ENCODE results near the gene DGCR6L.
"Not testable (repeated sequence)": the region's sequence is repeated elsewhere in the genome, so short reads cannot be mapped to it uniquely, and the experiment has no call there.

Gene DGCR6L

DNA sequence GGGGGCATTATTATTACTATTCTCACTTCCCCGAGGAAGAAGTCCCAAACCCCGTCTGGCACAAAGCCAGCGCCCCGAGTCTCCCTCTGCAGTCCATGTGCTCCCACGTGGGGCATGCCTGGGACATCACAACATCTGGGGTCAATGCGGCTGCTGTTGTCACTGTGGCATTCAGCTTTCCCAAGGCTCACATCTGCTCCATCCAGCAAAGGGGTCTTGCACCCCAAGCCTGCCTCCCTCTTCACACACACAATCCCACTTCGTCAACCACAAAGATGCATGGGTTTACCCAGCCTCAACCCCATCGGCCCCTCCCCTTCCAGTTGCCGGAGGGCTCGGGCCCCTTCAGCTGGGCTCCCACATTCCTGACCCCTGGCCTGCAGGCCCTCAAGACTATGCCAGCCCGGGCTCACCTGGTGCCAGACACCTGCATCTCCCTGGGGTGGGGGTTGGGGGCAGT is 28.2 kb downstream of the DGCR6L start:
- DNase-seq (ENCODE audit: low read depth in 2 of 2), result no peak

DNA sequence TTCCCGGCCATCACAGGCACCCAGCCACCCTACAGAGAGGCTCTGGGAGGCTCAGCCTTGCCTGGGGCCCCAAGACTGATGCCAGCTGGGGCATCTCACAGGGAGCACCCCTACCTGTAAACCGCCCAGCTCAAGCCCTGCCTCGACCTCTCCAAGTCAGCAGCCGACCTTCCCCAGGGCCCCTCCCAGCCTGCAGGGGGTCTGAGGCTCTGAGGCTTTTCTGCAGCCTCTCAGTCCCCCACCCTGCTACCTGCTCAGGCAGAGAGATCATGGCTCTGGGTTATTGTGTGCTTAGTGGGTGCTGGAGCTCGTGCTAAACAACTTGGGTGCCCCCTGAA is 28.6 kb downstream of the DGCR6L start:
- no peak for DNase-seq (ENCODE audit: low read depth in 2 of 2)

DNA sequence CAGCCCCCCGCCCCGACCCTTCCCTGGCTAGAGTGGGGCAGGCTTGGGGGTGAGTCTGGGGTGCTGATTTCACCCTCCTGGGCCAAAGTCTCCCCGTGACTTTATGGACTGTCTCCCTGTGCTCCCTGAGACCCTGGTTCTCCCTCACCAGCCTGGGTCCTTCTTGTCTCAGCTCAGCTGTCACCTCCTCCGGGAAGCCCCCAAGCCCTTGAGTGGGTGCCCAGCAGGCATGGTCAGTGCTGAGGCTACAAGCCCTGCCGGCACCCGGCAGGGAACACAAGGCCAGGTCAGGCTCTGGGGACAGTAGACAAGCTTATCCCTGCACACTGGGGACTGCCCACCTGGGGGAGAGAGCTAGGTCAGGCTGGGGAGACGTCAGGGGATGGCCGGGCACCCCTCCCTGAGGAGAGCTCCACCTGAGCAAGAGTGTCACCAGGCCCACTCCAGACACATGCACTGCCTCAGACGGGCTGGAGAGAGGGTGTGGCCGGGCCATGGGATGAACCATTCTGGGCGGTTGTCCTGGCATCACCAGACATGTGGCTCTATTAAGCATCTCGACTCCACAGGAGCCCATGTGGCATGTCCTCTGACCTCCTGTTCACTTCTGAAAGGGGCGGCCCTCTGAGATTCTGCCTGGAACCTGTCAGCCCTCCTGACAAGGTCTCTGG is 29.1 kb downstream of the DGCR6L start:
- no peak for DNase-seq (ENCODE audit: low read depth in 2 of 2)

DNA sequence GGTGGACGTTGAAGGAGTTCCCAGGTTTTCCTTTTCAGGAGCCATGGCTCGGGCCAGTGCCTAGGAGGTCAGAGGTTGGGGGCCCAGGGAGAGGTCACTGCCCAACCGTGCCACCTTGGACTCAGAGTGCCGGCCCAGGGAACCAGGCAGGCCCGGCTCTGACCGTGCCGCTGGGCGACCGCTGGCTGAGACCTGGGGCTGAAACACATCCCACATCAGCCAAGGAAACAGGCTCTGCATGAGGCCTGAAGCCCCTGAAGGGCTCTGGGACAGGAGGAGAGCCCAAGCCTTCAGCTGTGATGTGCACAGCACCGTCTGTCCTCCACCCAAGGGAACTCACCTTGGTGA is 29.8 kb downstream of the DGCR6L start:
- DNase-seq (ENCODE audit: low read depth in 2 of 2), result no peak

DNA sequence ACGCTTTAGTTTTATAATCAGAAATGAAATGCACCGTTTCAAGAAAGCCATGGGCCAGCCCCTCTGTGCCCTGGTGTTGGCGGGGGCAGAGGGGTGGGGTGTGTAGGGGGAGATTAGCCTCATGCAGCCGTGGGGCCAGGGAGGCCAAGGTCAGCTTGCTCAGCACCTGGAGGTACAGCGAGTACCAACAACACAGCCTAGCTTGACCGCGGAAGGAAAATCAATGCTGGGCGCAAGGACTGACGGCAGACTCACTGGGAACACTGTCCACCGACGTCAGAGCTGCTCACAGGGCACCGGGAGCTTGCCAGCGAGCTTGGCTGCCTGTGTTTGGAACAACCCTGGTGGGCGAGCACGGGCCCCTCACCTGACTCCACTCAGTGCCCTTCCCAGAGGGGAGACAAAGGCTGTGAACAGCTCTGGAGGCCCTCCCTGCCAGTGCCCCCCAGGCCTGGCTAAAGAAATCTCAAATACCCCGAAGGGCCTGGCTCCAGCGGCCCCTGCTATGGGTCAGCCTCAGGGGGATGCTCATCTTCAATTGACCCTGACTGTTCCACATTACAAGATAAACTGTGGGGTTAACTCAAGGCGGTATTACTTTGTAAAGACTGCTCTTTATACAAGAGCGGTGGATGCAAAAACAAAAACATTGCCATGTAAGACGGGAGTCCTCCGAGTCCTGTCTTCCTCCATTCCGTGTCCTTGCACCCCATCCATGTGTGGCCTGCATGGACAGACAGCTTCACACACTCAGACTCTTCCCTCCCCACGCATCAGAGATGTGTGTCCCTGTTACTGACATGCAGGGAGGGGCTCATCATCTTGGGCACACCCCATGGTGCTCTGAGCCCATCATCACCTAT is 30.4 kb downstream of the DGCR6L start:
- DNase-seq (ENCODE audit: low read depth in 2 of 2), result not testable (repeated sequence)

DNA sequence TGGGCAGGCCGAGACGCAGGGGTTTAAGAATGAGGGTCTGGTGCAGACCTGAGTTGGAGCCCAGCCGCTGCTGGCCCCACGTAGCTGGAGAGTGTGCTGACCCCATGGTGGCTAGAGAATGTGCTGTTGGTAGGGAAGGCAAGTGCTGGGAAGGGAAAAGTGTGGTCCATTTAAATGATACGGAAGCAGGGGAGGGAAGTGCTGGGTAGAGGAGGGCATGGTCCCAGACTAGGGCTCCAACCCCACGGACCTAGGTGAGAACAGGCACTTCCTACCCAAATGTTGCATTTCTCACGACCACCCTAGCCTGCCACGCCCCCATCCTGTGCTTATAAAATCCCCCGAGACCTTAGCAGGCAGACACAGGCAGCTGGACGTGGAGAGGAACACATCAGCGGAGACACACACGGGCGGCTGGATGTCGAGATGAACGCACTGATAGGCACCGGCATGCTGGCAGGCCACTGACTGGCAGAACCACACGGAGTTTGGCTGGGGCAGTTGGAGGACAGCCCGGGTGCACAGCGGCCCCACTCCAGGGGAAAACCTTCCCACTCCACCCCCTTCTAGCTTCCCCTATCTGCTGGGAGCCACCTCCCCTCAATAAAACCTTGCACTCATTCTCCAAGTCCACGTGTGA is 33.0 kb downstream of the DGCR6L start:
- DNase-seq (ENCODE audit: low read depth in 2 of 2), result not testable (repeated sequence)

DNA sequence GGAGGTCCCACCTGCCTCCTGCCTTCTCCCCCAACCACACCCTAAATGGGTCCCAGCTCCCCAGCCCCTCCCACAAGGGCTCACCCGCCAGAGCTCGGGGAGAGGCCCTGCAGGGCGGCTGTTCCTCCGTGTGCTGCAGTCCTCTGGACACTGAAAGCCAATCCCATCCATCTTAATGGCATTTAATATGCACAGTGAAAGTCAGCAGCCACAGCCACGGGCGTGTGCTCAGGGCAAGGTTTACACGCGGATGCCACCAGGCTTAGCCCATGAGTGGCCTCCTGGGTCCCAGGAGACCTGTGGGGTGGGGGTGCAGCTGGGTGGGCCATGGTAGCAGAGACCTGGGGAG is 33.6 kb downstream of the DGCR6L start:
- not testable (repeated sequence) for DNase-seq (ENCODE audit: low read depth in 2 of 2)

DNA sequence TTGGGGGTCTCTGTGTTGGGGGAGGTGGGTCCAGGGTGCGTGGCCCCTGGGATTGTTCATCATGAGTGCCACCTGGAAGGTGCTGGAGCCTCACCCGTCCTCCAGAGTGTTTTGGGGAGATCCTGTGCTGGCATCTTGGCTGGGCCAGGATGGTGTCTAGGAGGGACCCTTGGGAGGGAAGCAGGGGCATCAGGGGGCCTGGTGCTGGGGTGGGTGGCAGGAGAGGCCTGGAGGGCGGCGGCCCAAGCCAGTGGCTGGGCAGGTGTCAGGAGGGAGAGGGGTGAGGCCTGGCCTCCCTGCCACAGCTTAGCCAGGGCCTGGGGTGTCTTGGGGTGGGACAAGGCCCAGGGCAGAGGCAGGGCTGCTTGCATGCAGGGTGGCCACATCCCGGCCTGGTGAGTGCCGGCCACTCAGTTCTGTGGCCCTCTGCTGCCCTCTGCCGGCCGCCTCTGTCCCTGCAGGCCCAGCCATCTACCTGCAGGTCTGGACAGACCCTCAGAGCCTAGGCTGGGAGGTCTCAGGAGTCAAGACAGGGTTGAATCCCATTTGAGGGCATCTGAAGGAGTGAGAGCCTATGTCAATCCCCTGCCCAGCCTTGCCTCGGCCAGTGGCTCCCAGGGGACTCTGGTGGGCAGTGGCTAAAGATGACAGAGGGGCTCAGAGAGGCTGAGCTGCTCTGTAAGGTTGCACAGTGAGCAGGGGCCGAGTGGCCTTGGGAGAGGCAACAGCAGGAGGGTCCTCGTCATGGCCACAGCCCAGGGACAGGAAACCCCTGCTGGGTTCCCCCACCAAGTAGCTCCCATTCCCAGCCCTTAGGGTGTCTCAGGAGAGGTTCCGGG is 34.2 kb downstream of the DGCR6L start:
- not testable (repeated sequence) for DNase-seq (ENCODE audit: low read depth in 2 of 2)

DNA sequence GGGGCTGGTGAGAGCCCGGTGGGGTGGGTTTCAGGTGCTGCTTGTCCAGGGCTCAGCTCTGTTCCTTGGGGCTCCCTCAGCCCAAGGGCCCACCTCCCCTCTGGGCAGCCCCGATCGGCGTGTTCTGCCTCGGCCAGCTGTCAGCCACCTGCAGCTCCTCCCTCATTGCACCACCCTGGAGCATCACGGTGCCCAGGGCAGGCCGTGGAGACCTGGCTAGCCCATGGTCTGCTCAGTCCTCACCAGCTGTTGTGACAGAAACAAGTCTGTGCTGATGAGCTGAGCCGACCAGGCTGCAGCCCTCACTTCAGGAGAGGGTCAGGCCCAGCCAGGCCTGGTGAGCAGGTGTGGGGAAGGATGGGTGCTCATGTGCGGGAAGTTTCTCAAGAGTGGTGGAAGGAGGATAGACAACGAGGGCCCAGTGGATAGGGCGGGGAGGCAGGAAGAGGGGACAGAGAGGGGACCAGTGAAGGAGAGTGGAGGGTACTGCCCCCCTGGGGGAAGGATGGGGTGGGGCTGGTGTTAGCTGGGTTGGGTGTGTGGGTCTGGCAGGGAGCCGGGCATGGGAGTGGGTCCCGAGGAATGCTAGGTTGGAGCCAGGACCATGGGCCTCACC is 35.3 kb downstream of the DGCR6L start:
- no peak for DNase-seq (ENCODE audit: low read depth in 2 of 2)

DNA sequence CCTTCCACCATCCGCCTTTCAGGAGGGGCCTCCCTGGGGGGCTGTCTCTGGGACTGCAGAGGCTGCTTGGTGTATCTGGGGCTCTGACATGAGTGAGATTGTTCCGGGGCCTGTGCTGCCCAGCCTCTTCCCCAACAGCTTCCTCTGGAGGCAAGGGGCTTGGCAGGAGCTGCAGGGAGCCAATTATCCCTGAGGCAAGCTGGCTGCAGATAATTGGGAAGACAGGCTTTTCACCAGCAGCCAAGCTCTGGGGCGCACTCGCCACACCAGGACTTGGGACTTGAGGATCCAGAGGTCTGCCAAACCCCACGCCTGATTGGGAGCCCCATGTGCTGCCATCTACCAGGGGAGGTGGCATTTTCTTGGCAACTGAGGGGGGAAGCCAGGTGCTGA is 36.2 kb downstream of the DGCR6L start:
- DNase-seq (ENCODE audit: low read depth in 2 of 2), result no peak

DNA sequence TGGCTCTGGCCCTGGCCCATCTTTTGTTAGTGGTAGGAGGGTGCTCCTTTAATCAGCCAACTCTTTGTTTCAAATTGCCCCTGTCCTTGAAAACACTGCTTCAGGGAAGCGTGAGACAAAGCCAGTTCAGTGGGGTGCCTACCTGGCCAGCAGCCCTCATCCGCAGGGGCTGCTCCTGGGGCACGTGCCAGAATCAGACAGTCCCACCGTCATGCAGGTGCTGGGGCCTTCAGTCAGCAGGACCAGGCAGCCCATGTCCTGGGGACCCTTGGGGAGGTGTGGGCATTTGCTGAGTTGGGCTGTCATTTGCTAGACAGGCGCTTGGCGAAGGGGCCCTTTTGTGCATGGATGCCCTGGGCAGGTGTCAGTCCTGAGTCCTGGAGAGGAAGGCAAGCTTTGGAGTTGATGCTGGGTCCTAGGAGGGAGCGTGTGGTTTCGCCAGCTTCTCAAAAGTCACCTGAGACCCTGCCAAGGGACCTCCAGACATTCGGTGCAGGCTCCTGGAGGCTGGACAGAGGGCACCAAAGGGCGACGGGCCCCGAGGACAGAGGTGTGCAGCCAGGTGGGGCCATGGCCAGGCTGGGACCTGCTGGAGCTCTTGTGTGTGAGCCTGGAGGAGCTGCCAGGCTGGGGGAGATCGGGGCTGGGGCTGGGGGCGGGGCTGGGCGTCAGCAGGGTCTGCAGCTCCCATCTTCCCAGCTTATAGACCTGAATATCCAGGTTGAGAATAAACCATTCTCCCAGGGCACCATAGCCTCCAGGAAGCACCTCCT is 36.8 kb downstream of the DGCR6L start:
- no peak for DNase-seq (ENCODE audit: low read depth in 2 of 2)

DNA sequence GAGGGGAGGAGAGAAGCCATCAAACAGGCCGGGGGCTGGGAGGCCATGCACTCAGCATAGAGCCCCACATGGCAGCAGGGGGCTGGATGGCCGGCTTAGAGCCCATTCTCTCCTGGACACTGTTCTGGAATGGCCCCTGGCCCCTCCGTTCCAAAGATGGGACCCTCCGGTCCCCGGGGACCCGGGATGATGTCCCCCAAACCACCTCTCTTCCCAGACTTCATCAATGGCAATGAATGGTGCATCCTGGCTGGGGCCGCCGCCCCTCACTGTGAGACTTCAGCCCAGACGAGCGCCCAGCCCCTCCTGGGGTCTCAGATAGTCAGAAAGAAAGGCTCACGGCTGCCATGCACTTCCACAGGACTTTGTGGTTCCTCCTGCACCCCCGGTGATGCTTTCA is 38.0 kb downstream of the DGCR6L start:
- DNase-seq (ENCODE audit: low read depth in 2 of 2), result no peak

DNA sequence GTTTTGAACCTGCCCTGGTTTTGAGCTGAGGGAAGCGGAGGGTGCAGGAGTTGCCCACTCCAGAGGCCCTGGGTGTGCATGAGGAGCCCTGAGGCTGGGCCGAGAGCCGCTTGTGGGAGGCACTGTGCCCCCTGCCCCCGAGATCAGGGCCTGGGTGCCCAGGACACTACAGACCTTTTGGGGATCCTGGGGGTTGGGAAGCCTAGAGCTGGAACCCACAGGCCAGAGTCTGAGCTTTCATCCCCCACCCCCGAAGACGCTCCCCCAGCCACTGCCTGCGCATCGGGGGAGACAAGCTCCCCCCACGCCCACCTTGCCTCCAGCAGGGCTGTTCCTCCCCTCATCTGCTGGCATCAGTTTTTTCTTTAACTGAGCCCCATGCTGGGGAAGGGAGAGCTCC is 38.4 kb downstream of the DGCR6L start:
- DNase-seq (ENCODE audit: low read depth in 2 of 2), result not testable (repeated sequence)

DNA sequence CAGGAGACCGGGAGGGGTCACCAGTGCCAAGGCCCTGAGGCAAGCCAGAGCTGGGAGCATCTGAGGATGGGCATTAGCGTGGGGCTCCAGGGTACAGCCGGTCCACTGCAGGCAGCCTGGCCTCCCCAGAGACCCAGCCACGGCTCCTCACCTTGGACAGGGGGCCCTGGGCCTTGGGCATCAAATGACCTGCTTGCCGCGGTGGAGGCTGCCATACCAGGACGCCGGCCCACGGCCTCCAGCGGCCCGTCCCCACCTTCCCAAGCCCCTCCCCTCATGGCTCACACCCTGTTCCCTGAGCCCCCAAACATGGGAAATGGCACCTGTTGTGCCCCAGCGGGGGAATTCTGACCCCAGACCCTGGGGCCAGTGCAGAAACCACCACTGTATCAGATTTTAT is 39.0 kb downstream of the DGCR6L start:
- no peak for DNase-seq (ENCODE audit: low read depth in 2 of 2)

DNA sequence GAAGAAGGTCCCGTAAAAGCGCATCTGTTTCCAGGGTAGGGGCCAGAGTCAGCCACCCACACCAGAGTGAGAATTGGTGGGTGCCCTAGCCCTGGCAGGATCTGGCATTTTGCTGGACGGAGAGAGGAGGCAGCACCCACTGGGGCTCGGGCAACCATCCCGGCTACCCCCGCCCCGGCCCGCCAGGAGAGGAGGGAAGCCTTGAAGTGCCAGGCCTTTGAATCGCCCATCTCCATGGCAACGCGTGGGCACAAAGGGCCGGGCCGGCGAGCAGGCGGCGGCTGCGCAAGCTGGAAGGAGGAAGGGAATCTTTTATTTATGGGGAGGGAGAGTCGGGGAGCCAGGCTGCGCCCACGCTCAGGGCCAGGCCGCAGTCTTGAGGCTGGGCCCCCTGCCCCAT is 39.7 kb downstream of the DGCR6L start:
- DNase-seq (ENCODE audit: low read depth in 2 of 2), result not testable (repeated sequence)

DNA sequence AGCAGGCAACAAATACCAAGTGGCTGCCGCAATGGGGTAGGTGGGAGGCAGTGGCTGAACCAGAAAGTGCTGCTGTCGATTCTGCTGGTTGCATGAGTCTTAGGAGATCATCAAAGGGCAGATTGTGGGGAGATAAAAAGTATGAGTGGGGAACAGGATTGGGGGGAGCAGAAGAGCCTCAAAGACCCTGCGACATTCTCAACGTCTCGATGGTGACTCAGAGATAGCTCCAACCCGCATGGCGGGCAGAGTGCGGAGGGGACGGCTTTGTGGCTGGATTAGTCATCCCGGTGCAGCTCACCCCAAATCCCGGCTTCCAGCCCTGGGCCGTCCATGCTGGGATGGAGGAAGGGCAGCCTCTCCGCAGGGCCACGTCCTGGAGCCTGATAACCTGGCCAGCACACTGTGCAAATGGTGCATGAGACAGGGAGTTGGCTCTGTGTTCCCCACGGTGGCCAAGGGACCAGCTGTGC is 40.2 kb downstream of the DGCR6L start:
- no peak for DNase-seq (ENCODE audit: low read depth in 2 of 2)

DNA sequence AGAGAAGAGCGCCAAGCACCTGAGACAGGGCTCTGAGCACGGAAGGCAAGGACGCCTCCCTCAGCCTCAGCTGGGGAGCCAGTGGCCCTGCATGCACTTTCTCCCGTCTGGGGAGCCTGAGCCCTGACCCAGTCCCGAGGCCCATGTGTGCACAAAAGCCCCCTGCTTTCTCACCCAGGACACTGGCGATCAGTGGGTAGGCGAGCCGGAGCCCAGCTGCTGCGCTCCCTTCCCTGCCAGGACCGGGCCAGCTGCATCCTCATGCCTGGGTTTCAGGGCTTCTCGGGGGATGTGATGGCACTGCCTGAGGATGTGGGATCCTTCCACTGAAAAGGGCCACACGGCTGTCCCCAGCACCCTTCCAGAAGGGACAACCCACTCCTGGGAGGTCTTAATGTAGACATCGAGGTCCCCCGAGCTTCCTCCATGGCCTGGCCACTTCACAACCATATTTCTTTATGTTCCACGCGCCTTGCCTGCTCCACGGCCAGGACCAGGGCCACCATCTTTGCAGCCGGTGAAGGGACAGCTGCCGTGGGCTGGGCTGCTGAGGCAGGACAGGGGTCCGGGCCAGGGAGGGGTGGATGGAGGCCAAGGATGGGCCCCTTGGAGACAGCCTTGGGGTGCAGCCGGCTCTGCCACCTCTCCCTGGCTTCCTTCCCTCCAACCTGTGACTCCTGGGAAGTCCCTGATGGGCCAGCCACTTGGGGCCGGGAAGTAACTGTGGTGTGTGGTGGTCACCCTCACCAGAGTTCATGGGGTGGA is 41.0 kb downstream of the DGCR6L start:
- not testable (repeated sequence) for DNase-seq (ENCODE audit: low read depth in 2 of 2)

DNA sequence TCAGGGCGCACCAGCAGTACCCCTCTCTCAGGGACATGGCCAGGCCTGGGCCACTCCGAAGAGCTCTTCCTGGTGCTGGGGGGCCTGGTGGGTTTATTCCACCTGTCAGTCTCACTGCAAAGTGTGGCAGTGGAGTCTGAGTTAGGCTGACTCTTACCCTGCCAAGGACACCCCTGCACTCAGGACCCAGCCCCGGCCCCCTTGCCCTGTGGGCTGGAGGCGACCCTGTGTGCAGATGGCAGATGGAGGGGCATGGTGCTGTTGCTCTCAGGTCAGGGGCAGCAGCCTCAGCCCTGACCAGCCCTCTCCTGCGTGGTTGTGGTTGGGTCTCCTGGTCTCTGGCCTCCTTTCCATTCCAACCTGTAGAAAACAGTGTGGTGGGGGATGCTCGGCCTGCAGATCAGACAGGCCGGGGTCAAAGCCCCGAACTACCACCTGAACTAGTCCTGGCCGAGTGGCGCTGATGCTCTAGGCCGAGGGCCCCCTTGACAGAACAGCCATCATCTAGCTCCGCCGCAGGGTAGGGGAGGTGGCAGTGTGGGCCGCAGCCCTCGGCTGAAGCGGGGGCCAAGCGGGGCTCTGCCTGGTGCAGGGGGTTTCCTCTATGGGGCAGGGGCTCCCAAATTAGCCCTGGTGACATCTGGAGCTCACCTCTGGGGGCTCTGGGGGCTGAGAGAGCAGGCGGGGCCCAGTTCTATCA is 41.8 kb downstream of the DGCR6L start:
- DNase-seq (ENCODE audit: low read depth in 2 of 2), result not testable (repeated sequence)

DNA sequence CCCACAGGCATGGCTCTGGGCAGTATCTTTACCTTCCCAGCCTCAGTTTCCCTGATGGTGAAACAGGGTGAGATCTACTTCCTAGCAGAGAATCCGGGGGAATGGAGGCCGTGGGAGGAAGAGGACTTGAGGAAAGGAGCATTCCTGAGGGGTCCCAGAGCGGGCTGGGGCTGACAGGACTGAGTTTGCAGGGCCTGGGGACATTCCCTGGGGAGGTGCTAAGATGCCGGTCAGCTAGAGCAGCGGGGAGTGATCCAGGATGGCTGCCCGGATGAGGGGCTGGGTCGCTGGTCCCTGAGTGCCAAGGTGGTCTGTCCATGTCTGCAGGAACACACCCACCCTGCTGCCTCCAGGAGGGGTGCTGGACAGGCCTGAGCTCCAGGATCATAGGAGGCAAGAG is 43.4 kb downstream of the DGCR6L start:
- no peak for DNase-seq (ENCODE audit: low read depth in 2 of 2)

Data from fibroblast of skin of left biceps (primary cell).